OCI-LY7 (cell line): Measurements from ENCODE around the gene ACSL6.

Experiments
- EZH2phosphoT487 ChIP-seq: fragments of 200-600 bp; sonication (generic); IDR thresholded peaks from 2 replicates; pipeline ENCODE4 v1.6.1; 2018; ENCODE audit warnings: low read depth, borderline replicate concordance, mild to moderate bottlenecking, mixed run types, antibody characterized with exemption, low read length, moderate library complexity, mixed read lengths
- TF ChIP-seq, protein P1 (sequence below): fragments of 200-600 bp; sonication (generic); conservative IDR thresholded peaks from 2 replicates; pipeline ENCODE4 v1.5.1; 2014; ENCODE audit warnings: mild to moderate bottlenecking, antibody characterized with exemption, low read length, moderate library complexity, mixed read lengths

DNA sequence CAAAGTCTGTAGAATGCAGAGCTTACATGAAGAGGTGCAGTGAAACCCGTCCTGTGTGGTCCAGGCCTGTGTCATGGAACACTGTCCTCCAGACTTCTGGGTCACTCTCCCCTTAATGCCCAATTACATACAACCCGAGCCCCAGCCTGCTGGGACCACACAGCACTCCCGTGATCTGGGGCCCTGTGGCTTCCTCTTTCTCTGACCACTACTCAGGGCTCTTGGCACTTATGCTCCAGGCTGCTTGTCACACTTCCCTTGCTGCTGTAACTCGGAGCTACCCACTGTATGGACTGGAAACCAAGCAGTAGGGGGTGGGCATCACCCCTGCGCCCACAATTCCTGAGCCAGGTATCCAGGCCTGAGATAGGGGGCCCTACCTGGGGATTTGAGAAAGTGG lies 38.7 kb upstream of the ACSL6 start:
- TF ChIP-seq, protein P1, sequence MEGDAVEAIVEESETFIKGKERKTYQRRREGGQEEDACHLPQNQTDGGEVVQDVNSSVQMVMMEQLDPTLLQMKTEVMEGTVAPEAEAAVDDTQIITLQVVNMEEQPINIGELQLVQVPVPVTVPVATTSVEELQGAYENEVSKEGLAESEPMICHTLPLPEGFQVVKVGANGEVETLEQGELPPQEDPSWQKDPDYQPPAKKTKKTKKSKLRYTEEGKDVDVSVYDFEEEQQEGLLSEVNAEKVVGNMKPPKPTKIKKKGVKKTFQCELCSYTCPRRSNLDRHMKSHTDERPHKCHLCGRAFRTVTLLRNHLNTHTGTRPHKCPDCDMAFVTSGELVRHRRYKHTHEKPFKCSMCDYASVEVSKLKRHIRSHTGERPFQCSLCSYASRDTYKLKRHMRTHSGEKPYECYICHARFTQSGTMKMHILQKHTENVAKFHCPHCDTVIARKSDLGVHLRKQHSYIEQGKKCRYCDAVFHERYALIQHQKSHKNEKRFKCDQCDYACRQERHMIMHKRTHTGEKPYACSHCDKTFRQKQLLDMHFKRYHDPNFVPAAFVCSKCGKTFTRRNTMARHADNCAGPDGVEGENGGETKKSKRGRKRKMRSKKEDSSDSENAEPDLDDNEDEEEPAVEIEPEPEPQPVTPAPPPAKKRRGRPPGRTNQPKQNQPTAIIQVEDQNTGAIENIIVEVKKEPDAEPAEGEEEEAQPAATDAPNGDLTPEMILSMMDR = no peak
- TF ChIP-seq EZH2phosphoT487 = no peak
